IPS-15b (cell line): ENCODE data around the gene ADAMTSL1.

Source experiments
- H3K27me3 ChIP-seq: one replicate; pipeline ENCODE4 v1.6.1; 2013; ENCODE audit warnings: low read length; ENCODE audit not compliant: control insufficient read depth, insufficient read depth
- H3K36me3 ChIP-seq: one replicate; pipeline ENCODE4 v1.6.1; 2013; ENCODE audit warnings: low read length; ENCODE audit not compliant: control insufficient read depth, insufficient read depth
- H3K4me1 ChIP-seq: one replicate; pipeline ENCODE4 v1.6.1; 2013; ENCODE audit warnings: mild to moderate bottlenecking, low read length; ENCODE audit not compliant: control insufficient read depth, insufficient read depth
- H3K4me3 ChIP-seq: one replicate; pipeline ENCODE4 v1.5.1; 2013; ENCODE audit warnings: low read depth, low read length
- H3K9ac ChIP-seq: one replicate; pipeline ENCODE4 v1.6.1; 2013; ENCODE audit warnings: low read depth, mild to moderate bottlenecking, low read length
- H3K9me3 ChIP-seq: one replicate; pipeline ENCODE4 v1.6.1; 2013; ENCODE audit warnings: mild to moderate bottlenecking, low read length; ENCODE audit not compliant: control insufficient read depth, insufficient read depth

The ADAMTSL1 gene

GRCh38 chr9:18743421-18743820 is 269.5 kb downstream of the ADAMTSL1 start:
- no peaks in the 10 kb centered on the region for H3K36me3 ChIP-seq
- no peaks in the 10 kb centered on the region for H3K9me3 ChIP-seq
- no peaks in the 10 kb centered on the region for H3K4me1 ChIP-seq
- H3K27me3 ChIP-seq: no peaks in the 10 kb centered on the region
- H3K4me3 ChIP-seq: no peak overlapping the region
- H3K9ac ChIP-seq: no peak overlapping the region

GRCh38 chr9:18743971-18744370 is 270.0 kb downstream of the ADAMTSL1 start:
- Histone ChIP-seq H3K9ac (no peak overlapping the region), H3K9me3 (no peaks in the 10 kb centered on the region), H3K4me3 (no peak overlapping the region), H3K27me3 (no peaks in the 10 kb centered on the region), H3K4me1 (no peaks in the 10 kb centered on the region), H3K36me3 (no peaks in the 10 kb centered on the region)

- no peaks in the 10 kb centered on the region for H3K9me3 ChIP-seq
- no peaks in the 10 kb centered on the region for H3K27me3 ChIP-seq
- H3K9ac ChIP-seq: no peak overlapping the region
- no peak overlapping the region for H3K4me3 ChIP-seq
- H3K36me3 ChIP-seq: no peaks in the 10 kb centered on the region
- no peaks in the 10 kb centered on the region for H3K4me1 ChIP-seq
These were observed 271.8 kb downstream of the ADAMTSL1 start for GRCh38 chr9:18745710-18746109.

GRCh38 chr9:18746631-18747030 is 272.7 kb downstream of the ADAMTSL1 start:
- H3K4me3 ChIP-seq: no peak overlapping the region
- H3K4me1 ChIP-seq: no peaks in the 10 kb centered on the region
- no peaks in the 10 kb centered on the region for H3K27me3 ChIP-seq
- no peaks in the 10 kb centered on the region for H3K9me3 ChIP-seq
- H3K9ac ChIP-seq: no peak overlapping the region
- H3K36me3 ChIP-seq: no peaks in the 10 kb centered on the region

- Histone ChIP-seq H3K9me3 (no peaks in the 10 kb centered on the region), H3K9ac (no peak overlapping the region), H3K36me3 (no peaks in the 10 kb centered on the region), H3K4me1 (no peaks in the 10 kb centered on the region), H3K4me3 (no peak overlapping the region), H3K27me3 (no peaks in the 10 kb centered on the region)
These were observed 273.6 kb downstream of the ADAMTSL1 start for GRCh38 chr9:18747595-18747994.

- Histone ChIP-seq H3K9ac (no peak overlapping the region), H3K36me3 (no peaks in the 10 kb centered on the region), H3K27me3 (no peaks in the 10 kb centered on the region), H3K9me3 (no peaks in the 10 kb centered on the region), H3K4me3 (no peak overlapping the region), H3K4me1 (no peaks in the 10 kb centered on the region)
These were observed 274.3 kb downstream of the ADAMTSL1 start for GRCh38 chr9:18748251-18748701.

GRCh38 chr9:18749711-18750110 is 275.8 kb downstream of the ADAMTSL1 start:
- H3K9ac ChIP-seq: no peak overlapping the region
- H3K9me3 ChIP-seq: no peaks in the 10 kb centered on the region
- H3K4me3 ChIP-seq: no peak overlapping the region
- no peaks in the 10 kb centered on the region for H3K36me3 ChIP-seq
- no peaks in the 10 kb centered on the region for H3K4me1 ChIP-seq
- no peaks in the 10 kb centered on the region for H3K27me3 ChIP-seq

- no peaks in the 10 kb centered on the region for H3K4me1 ChIP-seq
- no peaks in the 10 kb centered on the region for H3K27me3 ChIP-seq
- H3K4me3 ChIP-seq: no peak overlapping the region
- no peaks in the 10 kb centered on the region for H3K9me3 ChIP-seq
- H3K36me3 ChIP-seq: no peaks in the 10 kb centered on the region
- no peak overlapping the region for H3K9ac ChIP-seq
These were observed 280.0 kb downstream of the ADAMTSL1 start for GRCh38 chr9:18753904-18754303.

GRCh38 chr9:18754537-18754936 is 280.6 kb downstream of the ADAMTSL1 start:
- Histone ChIP-seq H3K9ac (no peak overlapping the region), H3K27me3 (no peaks in the 10 kb centered on the region), H3K4me1 (no peaks in the 10 kb centered on the region), H3K36me3 (no peaks in the 10 kb centered on the region), H3K9me3 (no peaks in the 10 kb centered on the region), H3K4me3 (no peak overlapping the region)

- no peak overlapping the region for H3K9ac ChIP-seq
- H3K36me3 ChIP-seq: no peaks in the 10 kb centered on the region
- no peaks in the 10 kb centered on the region for H3K4me1 ChIP-seq
- no peaks in the 10 kb centered on the region for H3K27me3 ChIP-seq
- no peaks in the 10 kb centered on the region for H3K9me3 ChIP-seq
- H3K4me3 ChIP-seq: no peak overlapping the region
These were observed 281.3 kb downstream of the ADAMTSL1 start for GRCh38 chr9:18755263-18755662.

- no peaks in the 10 kb centered on the region for H3K36me3 ChIP-seq
- H3K4me3 ChIP-seq: no peak overlapping the region
- H3K9ac ChIP-seq: no peak overlapping the region
- H3K9me3 ChIP-seq: no peaks in the 10 kb centered on the region
- no peaks in the 10 kb centered on the region for H3K27me3 ChIP-seq
- no peaks in the 10 kb centered on the region for H3K4me1 ChIP-seq
These were observed 282.8 kb downstream of the ADAMTSL1 start for GRCh38 chr9:18756712-18757125.

- H3K4me1 ChIP-seq: no peaks in the 10 kb centered on the region
- no peaks in the 10 kb centered on the region for H3K9me3 ChIP-seq
- H3K36me3 ChIP-seq: no peaks in the 10 kb centered on the region
- no peak overlapping the region for H3K9ac ChIP-seq
- no peaks in the 10 kb centered on the region for H3K27me3 ChIP-seq
- no peak overlapping the region for H3K4me3 ChIP-seq
These were observed 285.9 kb downstream of the ADAMTSL1 start for GRCh38 chr9:18759827-18760226.
